Kasumi-1 (cell line): ENCODE results near the gene DPP6.
"Not testable (repeated sequence)": the region's sequence is repeated elsewhere in the genome, so short reads cannot be mapped to it uniquely, and the experiment has no call there.

Experiments
- DNase-seq, 2 experiments: peaks; one replicate each; lab custom pipeline; 2025; lab: John Stamatoyannopoulos, UW

DPP6 gene

GRCh38 chr7:154934353-154934952, 882.3 kb downstream of the DPP6 start:
- DNase-seq, result not testable (repeated sequence)

GRCh38 chr7:154937837-154938236, 885.6 kb downstream of the DPP6 start:
- DNase-seq, result no peak

- no peak for DNase-seq
Observed at GRCh38 chr7:154942691-154943090, 890.5 kb downstream of the DPP6 start.
